ENCODE measurements around the gene SLC45A1. TPM values are rescaled to one million over a fixed set of nuclear protein-coding genes. Genes with fewer than 3 reads are reported as not detected.
A peak's percentile ranks its signal among the peaks of the same experiment; 100 is the strongest.

The SLC45A1 gene
- total RNA-seq, 2 donors from 2014 or later, result 1.8 to 2.2 TPM

- ATAC-seq, result no peak
- intact Hi-C loops (cut with DNase I), result no loop called here
- no peak for DNase-seq
Measured at GRCh38 chr1:8303876-8304275, 14.0 kb upstream of the SLC45A1 start.

GRCh38 chr1:8307628-8308027, 10.3 kb upstream of the SLC45A1 start:
- no peak for DNase-seq
- peak in 1 of 2 donors; percentile 42 for ATAC-seq
- intact Hi-C loops (cut with DNase I), result no loop called here

- intact Hi-C loops (cut with DNase I), result loop anchor here in 1 of 2 donors (5.0 kb wide), 1 partner anchor 294 kb away; no protein-coding TSS in a partner anchor
- no peak for DNase-seq
- no peak for ATAC-seq
Measured at GRCh38 chr1:8311068-8311718, 6.7 kb upstream of the SLC45A1 start.

GRCh38 chr1:8312235-8313218, 5.4 kb upstream of the SLC45A1 start:
- intact Hi-C loops (cut with DNase I), result loop anchor here (2.0 to 5.0 kb wide), 2 partner anchors 278 to 295 kb away; no protein-coding TSS in a partner anchor
- ATAC-seq (peak; percentile 47 to 75), DNase-seq (no peak)

- DNase-seq (no peak), ATAC-seq (no peak)
- intact Hi-C loops (cut with DNase I), result loop anchor here (2.0 to 5.0 kb wide), 2 partner anchors 278 to 296 kb away; no protein-coding TSS in a partner anchor
Measured at GRCh38 chr1:8313231-8313630, 4.7 kb upstream of the SLC45A1 start.

- peak; percentile 69 to 79 for ATAC-seq
- intact Hi-C loops (cut with DNase I), result loop anchor here (2.0 to 5.0 kb wide), 3 partner anchors 288 to 332 kb away; partner anchors contain the start of gene ERRFI1 (in 1 of the 2)
Measured at GRCh38 chr1:8314346-8315280, 3.3 kb upstream of the SLC45A1 start.

GRCh38 chr1:8315573-8316475, 2.1 kb upstream of the SLC45A1 start:
- DNase-seq (no peak), ATAC-seq (no peak)
- intact Hi-C loops (cut with DNase I), result loop anchor here (2.0 kb wide), 2 partner anchors 289 to 333 kb away; partner anchors contain the start of gene ERRFI1 (in 1 of the 2)

More at GRCh38 chr1:8314346-8315280, 3.3 kb upstream of the SLC45A1 start:
- peak; percentile 70 for DNase-seq

- intact Hi-C loops (cut with DNase I), result no loop called here
- DNase-seq, result no peak
- peak in 1 of 2 donors; percentile 15 for ATAC-seq
Measured at GRCh38 chr1:8318436-8318835, 522 bp downstream of the SLC45A1 start.

- no peak for ATAC-seq
- no peak for DNase-seq
- intact Hi-C loops (cut with DNase I), result no loop called here
Measured at GRCh38 chr1:8321612-8322011, 3.7 kb downstream of the SLC45A1 start.

GRCh38 chr1:8323706-8324105, 5.8 kb downstream of the SLC45A1 start:
- intact Hi-C loops (cut with DNase I), result no loop called here
- peak; percentile 73 to 87 for ATAC-seq
- DNase-seq, result peak; percentile 64

GRCh38 chr1:8324176-8324810, 6.4 kb downstream of the SLC45A1 start:
- ATAC-seq (no peak), DNase-seq (no peak)
- intact Hi-C loops (cut with DNase I), result no loop called here

- ATAC-seq (no peak), DNase-seq (no peak)
- intact Hi-C loops (cut with DNase I), result no loop called here
Measured at GRCh38 chr1:8325771-8326170, 7.9 kb downstream of the SLC45A1 start.

GRCh38 chr1:8326265-8326664, 8.4 kb downstream of the SLC45A1 start:
- intact Hi-C loops (cut with DNase I), result no loop called here
- ATAC-seq (no peak), DNase-seq (no peak)

- no peak for DNase-seq
- no peak for ATAC-seq
- intact Hi-C loops (cut with DNase I), result no loop called here
Measured at GRCh38 chr1:8328271-8328670, 10.4 kb downstream of the SLC45A1 start.

GRCh38 chr1:8329439-8329838, 11.5 kb downstream of the SLC45A1 start:
- no peak for DNase-seq
- intact Hi-C loops (cut with DNase I), result no loop called here

GRCh38 chr1:8329858-8330257, 11.9 kb downstream of the SLC45A1 start:
- DNase-seq (no peak), ATAC-seq (no peak)
- intact Hi-C loops (cut with DNase I), result no loop called here

More at GRCh38 chr1:8329439-8329838, 11.5 kb downstream of the SLC45A1 start:
- ATAC-seq, result no peak
